HEK293T (cell line): ENCODE measurements around the gene STAT1.

ENCODE experiments used
- BHLHE40 ChIP-seq: fragments of 450-650 bp; IDR thresholded peaks from 2 replicates; pipeline ENCODE4 v1.6.1; 2016; ENCODE audit warnings: mild to moderate bottlenecking, moderate library complexity, borderline replicate concordance
- CTBP1 ChIP-seq: fragments of 450-650 bp; IDR thresholded peaks from 2 replicates; pipeline ENCODE4 v1.6.1; 2016; ENCODE audit warnings: borderline replicate concordance
- ELF4 ChIP-seq: fragments of 450-650 bp; IDR thresholded peaks from 2 replicates; pipeline ENCODE4 v1.6.1; 2017; ENCODE audit warnings: antibody characterized with exemption
- FOXA1 ChIP-seq: fragments of 450-650 bp; IDR thresholded peaks from 2 replicates; pipeline ENCODE4 v1.6.1; 2016; ENCODE audit warnings: mild to moderate bottlenecking
- FOXM1 ChIP-seq: fragments of 450-650 bp; IDR thresholded peaks from 2 replicates; pipeline ENCODE4 v1.6.1; 2017; ENCODE audit warnings: mild to moderate bottlenecking, borderline replicate concordance
- HDGF ChIP-seq: fragments of 450-650 bp; IDR thresholded peaks from 2 replicates; pipeline ENCODE4 v1.6.1; 2017; ENCODE audit warnings: antibody characterized with exemption, borderline replicate concordance
- L3MBTL2 ChIP-seq: fragments of 450-650 bp; conservative IDR thresholded peaks from 2 replicates; pipeline ENCODE4 v1.6.1; 2016; ENCODE audit warnings: mild to moderate bottlenecking
- LEF1 ChIP-seq: fragments of 450-650 bp; IDR thresholded peaks from 2 replicates; pipeline ENCODE4 v1.6.1; 2017; ENCODE audit warnings: mild to moderate bottlenecking, borderline replicate concordance
- NFRKB ChIP-seq: fragments of 450-650 bp; IDR thresholded peaks from 2 replicates; pipeline ENCODE4 v1.6.1; 2016; ENCODE audit warnings: mild to moderate bottlenecking, moderate library complexity
- TARDBP ChIP-seq: fragments of 450-650 bp; IDR thresholded peaks from 2 replicates; pipeline ENCODE4 v1.6.1; 2016
- ZNF384 ChIP-seq: fragments of 450-650 bp; IDR thresholded peaks from 2 replicates; pipeline ENCODE4 v1.6.1; 2016
- TF ChIP-seq, protein P1 (sequence below): fragments of 450-650 bp; IDR thresholded peaks from 2 replicates; pipeline ENCODE4 v1.6.1; 2016

DNA sequence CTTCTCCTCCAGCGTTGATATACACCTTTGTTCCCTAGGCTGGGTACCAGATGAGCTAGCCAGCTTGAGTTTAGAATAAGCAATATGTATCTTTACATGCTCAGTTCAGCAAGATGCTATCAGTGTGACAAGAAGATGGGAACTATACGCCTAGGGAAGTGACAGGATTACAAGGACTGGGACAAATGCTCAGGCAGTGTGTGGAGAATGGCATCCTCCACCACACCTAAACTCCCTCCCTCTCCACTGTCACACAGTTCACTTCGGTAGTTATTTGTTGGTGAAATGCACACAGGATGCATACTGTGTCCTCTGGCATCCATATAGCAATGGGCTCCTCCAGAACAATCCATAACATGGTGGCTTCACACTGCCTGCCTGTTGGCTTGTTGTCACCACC is 7.7 kb downstream of the STAT1 start:
- TF ChIP-seq FOXM1, result no peak
- no peak for TF ChIP-seq L3MBTL2
- TF ChIP-seq LEF1, result no peak
- TF ChIP-seq HDGF, result no peak
- TF ChIP-seq FOXA1, result no peak
- TF ChIP-seq NFRKB, result no peak
- TF ChIP-seq, protein P1, sequence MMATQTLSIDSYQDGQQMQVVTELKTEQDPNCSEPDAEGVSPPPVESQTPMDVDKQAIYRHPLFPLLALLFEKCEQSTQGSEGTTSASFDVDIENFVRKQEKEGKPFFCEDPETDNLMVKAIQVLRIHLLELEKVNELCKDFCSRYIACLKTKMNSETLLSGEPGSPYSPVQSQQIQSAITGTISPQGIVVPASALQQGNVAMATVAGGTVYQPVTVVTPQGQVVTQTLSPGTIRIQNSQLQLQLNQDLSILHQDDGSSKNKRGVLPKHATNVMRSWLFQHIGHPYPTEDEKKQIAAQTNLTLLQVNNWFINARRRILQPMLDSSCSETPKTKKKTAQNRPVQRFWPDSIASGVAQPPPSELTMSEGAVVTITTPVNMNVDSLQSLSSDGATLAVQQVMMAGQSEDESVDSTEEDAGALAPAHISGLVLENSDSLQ, result no peak
- no peak for TF ChIP-seq ELF4
- TF ChIP-seq TARDBP, result no peak
- no peak for TF ChIP-seq ZNF384
- no peak for TF ChIP-seq BHLHE40
- no peak for TF ChIP-seq CTBP1
